Activated naive CD8-positive, alpha-beta T cell treated with anti-CD3 and anti-CD28 coated beads for 36 hours (primary cell): ENCODE data around the gene EPAS1. TPM values are rescaled to one million over a fixed set of nuclear protein-coding genes. Genes with fewer than 3 reads are reported as not detected.

ENCODE experiments used
- DNase-seq: peaks from one replicate; pipeline ENCODE4 v3.0.0; 2021
- H3K27ac Mint-ChIP-seq: one replicate; pipeline ENCODE4 v1.8.0; 2022; ENCODE audit warnings: mild to moderate bottlenecking, moderate library complexity, mixed read lengths
- H3K27me3 Mint-ChIP-seq: one replicate; pipeline ENCODE4 v1.8.0; 2022; ENCODE audit warnings: mild to moderate bottlenecking, mixed read lengths
- H3K36me3 Mint-ChIP-seq: one replicate; pipeline ENCODE4 v1.8.0; 2021; ENCODE audit warnings: mild to moderate bottlenecking, mixed read lengths
- H3K4me1 Mint-ChIP-seq: one replicate; pipeline ENCODE4 v1.8.0; 2021; ENCODE audit warnings: mixed read lengths
- H3K4me3 Mint-ChIP-seq: one replicate; pipeline ENCODE4 v1.8.0; 2022; ENCODE audit warnings: mild to moderate bottlenecking, moderate library complexity, mixed read lengths
- H3K9me3 Mint-ChIP-seq: one replicate; pipeline ENCODE4 v1.8.0; 2022; ENCODE audit warnings: mixed read lengths
- total RNA-seq, 2 experiments: library from RNA; stranded (reverse); gene quantifications; one replicate each; pipeline ENCODE4 v1.2.3, GENCODE V29; 2021

Gene EPAS1
- total RNA-seq, 2 experiments from 2014 or later, result 0.78 to 1.5 TPM

DNA sequence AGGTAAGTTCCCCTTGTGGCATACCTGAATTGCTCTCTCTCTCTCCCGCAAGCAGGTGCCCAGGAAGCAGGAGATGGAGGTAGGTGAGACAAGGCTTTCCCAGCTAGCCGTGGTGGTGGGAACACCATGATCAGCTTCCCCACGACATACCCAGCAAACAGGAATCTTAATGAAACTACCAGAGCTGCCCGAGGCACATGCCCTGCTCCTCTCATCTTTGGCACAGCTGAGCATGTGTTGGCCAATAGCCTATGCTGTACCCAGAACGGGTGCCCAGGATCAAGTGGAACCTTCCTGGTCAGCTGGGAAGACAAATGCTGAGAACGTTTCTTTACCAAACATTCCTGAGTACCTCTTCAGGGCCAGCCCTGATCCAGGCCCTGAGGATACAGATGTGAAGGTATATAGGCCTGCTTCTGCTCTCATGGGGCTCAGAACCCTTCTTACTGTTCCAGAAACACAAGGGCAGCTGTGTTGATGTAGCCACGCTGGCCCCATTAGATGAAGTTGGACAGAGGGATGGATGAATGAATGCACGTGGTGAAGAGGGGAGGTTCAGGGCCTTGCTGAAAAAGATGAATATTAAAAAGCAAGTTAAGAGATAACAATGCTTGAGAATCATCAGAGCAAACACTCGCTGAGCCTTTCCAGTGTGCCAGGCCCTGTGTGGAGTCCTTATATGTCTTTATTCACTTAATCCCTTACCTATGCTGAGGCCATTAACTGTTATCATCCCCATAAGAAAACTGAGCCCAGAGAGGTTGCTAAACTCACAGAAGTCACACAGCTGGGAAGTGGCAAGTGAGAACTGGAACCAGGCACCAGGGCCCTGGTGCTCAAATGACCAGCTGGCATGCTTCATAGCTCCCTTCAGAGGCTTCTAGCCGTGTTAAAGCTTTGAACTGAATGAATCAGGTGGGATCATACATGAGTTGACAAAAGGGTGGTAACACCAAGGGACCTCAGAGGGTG is 113.4 kb downstream of the EPAS1 start:
- Mint-ChIP-seq H3K27ac (no peak overlapping the region), H3K4me3 (no peak overlapping the region), H3K36me3 (no peaks in the 10 kb centered on the region), H3K27me3 (no peaks in the 10 kb centered on the region), H3K9me3 (peaks cover 3% of the 10 kb centered on the region), H3K4me1 (no peaks in the 10 kb centered on the region)
- no peak for DNase-seq

GRCh38 chr2:46411245-46411641 is 114.0 kb downstream of the EPAS1 start:
- no peaks in the 10 kb centered on the region for H3K27me3 Mint-ChIP-seq
- no peak for DNase-seq

GRCh38 chr2:46411985-46412384 is 114.8 kb downstream of the EPAS1 start:
- H3K36me3 Mint-ChIP-seq, result peaks cover 4% of the 10 kb centered on the region
- no peak for DNase-seq
- H3K9me3 Mint-ChIP-seq, result peaks cover 9% of the 10 kb centered on the region
- no peak overlapping the region for H3K27ac Mint-ChIP-seq
- no peaks in the 10 kb centered on the region for H3K4me1 Mint-ChIP-seq
- no peaks in the 10 kb centered on the region for H3K27me3 Mint-ChIP-seq
- H3K4me3 Mint-ChIP-seq, result no peak overlapping the region

More at GRCh38 chr2:46411245-46411641, 114.0 kb downstream of the EPAS1 start:
- no peaks in the 10 kb centered on the region for H3K36me3 Mint-ChIP-seq
- H3K4me3 Mint-ChIP-seq, result no peak overlapping the region
- no peak overlapping the region for H3K27ac Mint-ChIP-seq
- H3K9me3 Mint-ChIP-seq, result peaks cover 4% of the 10 kb centered on the region
- H3K4me1 Mint-ChIP-seq, result no peaks in the 10 kb centered on the region

DNA sequence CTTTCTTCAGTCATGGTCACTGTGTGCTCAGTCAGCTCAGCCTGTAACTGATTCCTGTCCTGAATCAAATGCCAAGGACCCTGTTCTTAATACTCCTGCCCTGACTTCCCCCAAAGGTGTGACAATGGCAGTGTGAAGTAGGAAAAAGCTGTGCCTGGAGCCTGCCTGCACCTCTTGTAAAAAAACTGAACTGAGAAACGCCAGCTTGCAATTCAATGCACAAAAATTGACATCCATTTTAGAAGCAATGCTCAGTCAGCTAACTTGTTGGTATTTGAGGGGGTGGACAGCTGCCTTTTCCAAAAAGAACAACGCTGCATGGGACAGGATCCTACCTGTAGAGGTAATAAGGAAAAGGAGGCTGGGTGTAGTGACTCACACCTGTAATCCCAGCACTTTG is 115.9 kb downstream of the EPAS1 start:
- H3K4me3 Mint-ChIP-seq, result no peak overlapping the region
- no peaks in the 10 kb centered on the region for H3K4me1 Mint-ChIP-seq
- no peak for DNase-seq
- H3K27ac Mint-ChIP-seq, result no peak overlapping the region
- no peaks in the 10 kb centered on the region for H3K27me3 Mint-ChIP-seq
- peaks cover 10% of the 10 kb centered on the region for H3K9me3 Mint-ChIP-seq
- H3K36me3 Mint-ChIP-seq, result peaks cover 6% of the 10 kb centered on the region

DNA sequence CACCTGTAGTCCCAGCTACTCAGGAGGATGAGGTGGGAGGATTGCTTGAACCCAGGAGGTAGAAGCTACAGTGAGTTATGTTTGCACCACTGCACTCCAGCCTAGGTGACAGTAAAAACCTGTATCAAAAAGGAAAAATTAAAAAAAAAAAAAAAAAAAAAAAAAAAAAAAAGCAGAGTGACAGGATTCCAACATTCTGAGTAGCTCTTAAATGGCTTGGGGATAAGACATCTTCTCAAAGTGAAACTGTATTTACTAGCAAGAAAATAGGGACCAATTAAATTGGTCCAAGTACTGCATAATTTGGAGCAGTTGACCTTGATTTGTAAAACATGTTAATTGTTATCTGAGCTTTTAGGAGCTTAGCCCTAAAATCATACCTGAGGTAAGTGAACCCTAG is 116.4 kb downstream of the EPAS1 start:
- Mint-ChIP-seq H3K36me3 (peaks cover 6% of the 10 kb centered on the region), H3K4me1 (no peaks in the 10 kb centered on the region)

DNA sequence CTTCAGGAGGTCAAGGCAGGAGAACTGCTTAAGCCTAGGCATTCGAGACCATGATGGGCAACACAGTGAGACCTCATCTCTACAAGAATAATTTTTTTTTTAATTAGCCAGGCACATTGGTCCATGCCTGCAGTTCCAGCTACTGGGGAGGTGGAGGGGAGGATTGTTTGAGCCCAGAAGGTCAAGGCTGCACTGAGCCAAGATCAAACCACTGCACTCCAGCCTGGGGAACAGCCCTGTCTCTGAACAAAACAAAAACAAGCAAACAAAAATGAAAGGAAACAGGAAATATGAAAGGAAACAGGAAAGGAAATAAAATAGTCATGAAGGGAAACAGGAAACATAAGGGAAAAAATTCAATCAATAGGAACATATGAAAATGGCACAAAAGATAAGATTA is 117.5 kb downstream of the EPAS1 start:
- no peak overlapping the region for H3K4me3 Mint-ChIP-seq
- no peaks in the 10 kb centered on the region for H3K4me1 Mint-ChIP-seq
- H3K36me3 Mint-ChIP-seq, result peaks cover 6% of the 10 kb centered on the region
- H3K9me3 Mint-ChIP-seq, result peaks cover 14% of the 10 kb centered on the region
- no peak overlapping the region for H3K27ac Mint-ChIP-seq
- no peaks in the 10 kb centered on the region for H3K27me3 Mint-ChIP-seq
- no peak for DNase-seq

More for the DNA sequence above, 116.4 kb downstream of the EPAS1 start:
- Mint-ChIP-seq H3K27ac (no peak overlapping the region), H3K4me3 (no peak overlapping the region), H3K27me3 (no peaks in the 10 kb centered on the region), H3K9me3 (peaks cover 14% of the 10 kb centered on the region)
- DNase-seq, result no peak

GRCh38 chr2:46416280-46416679 is 119.1 kb downstream of the EPAS1 start:
- Mint-ChIP-seq H3K27me3 (no peaks in the 10 kb centered on the region), H3K9me3 (peaks cover 15% of the 10 kb centered on the region), H3K4me1 (no peaks in the 10 kb centered on the region), H3K27ac (no peak overlapping the region), H3K4me3 (no peak overlapping the region), H3K36me3 (peaks cover 6% of the 10 kb centered on the region)
- DNase-seq, result no peak

DNA sequence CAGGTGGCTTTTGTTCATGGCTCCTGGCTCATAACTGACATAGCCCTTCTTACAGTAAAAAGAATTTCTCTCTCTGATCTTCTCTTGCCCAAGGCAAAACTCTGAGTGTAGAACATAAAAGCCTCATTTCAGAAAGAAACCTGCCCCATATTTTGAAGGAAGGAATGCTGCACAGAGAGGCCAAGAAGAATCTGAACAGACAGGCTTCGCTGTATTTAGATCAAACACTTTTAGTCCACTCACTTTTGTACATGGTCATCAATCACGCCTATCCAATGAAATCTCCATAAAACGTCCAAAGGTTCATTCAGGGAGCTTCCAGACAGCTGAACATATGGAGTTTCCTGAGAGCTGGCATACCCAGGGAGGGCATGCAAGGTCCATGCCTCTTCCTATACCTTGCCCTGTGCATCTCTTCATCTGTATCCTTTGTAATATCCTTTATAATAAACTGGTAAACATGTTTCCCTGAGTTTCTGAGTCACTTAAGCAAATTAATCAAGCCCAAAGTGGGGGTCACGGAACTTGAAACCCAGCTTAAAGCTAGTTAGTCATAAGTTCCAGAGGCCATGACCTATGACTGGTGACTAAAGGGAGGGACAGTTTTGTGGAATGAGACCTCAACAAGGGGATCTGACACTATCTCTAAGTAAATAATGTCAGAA is 119.7 kb downstream of the EPAS1 start:
- Mint-ChIP-seq H3K4me1 (no peaks in the 10 kb centered on the region), H3K36me3 (peaks cover 6% of the 10 kb centered on the region), H3K4me3 (no peak overlapping the region), H3K9me3 (peaks cover 17% of the 10 kb centered on the region), H3K27ac (no peak overlapping the region), H3K27me3 (no peaks in the 10 kb centered on the region)
- no peak for DNase-seq

GRCh38 chr2:46420945-46421344 is 123.7 kb downstream of the EPAS1 start:
- DNase-seq, result no peak
- Mint-ChIP-seq H3K4me3 (no peak overlapping the region), H3K9me3 (peaks cover 14% of the 10 kb centered on the region), H3K27ac (no peak overlapping the region), H3K27me3 (no peaks in the 10 kb centered on the region), H3K4me1 (no peaks in the 10 kb centered on the region), H3K36me3 (peaks cover 6% of the 10 kb centered on the region)

DNA sequence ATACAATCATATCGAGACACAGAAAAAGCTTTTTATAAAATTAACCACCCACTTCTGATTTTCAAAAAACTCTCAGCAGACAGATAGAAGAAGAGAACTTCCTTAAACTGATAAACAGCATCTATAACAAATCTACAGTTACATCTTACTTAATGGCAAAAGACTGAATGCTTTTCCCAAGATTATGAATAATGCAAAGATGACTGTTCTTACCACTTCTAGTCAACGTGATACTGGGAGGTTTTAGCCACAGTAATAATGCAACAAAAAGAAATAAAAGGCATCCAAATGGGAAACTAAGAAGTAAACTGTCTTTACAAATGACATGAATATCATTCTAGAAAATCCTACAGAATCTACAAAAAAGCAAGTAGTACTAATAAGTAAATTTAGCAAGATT is 124.2 kb downstream of the EPAS1 start:
- peaks cover 4% of the 10 kb centered on the region for H3K36me3 Mint-ChIP-seq
- no peaks in the 10 kb centered on the region for H3K27me3 Mint-ChIP-seq
- DNase-seq, result no peak
- H3K4me1 Mint-ChIP-seq, result no peaks in the 10 kb centered on the region
- H3K27ac Mint-ChIP-seq, result no peak overlapping the region
- no peak overlapping the region for H3K4me3 Mint-ChIP-seq
- peaks cover 12% of the 10 kb centered on the region for H3K9me3 Mint-ChIP-seq

GRCh38 chr2:46422717-46423394 is 125.6 kb downstream of the EPAS1 start:
- H3K4me1 Mint-ChIP-seq, result no peaks in the 10 kb centered on the region
- no peak overlapping the region for H3K4me3 Mint-ChIP-seq
- H3K9me3 Mint-ChIP-seq, result peaks cover 8% of the 10 kb centered on the region
- H3K27me3 Mint-ChIP-seq, result no peaks in the 10 kb centered on the region
- H3K27ac Mint-ChIP-seq, result no peak overlapping the region
- no peak for DNase-seq
- H3K36me3 Mint-ChIP-seq, result peaks cover 2% of the 10 kb centered on the region

DNA sequence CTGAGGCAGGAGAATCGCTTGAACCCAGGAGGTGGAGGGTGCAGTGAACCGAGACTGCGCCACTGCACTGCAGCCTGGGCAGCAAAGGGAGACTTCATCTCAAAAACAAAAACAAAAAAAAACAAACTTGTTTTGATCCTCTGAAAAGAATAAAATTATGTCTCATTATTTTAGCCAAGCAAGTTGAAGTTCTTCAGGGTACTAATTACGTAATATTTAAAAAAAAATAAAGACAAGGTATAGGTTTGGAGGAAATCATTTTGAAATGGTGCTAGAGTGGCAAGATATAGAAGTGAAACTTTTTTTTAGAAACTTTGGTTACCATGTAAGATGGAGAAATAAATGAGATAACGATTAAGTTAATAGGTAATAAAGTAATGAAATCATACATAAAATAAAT is 127.7 kb downstream of the EPAS1 start:
- H3K27me3 Mint-ChIP-seq, result no peaks in the 10 kb centered on the region

GRCh38 chr2:46428911-46429436 is 131.8 kb downstream of the EPAS1 start:
- H3K27ac Mint-ChIP-seq, result no peak overlapping the region
- H3K4me3 Mint-ChIP-seq, result no peak overlapping the region
- H3K9me3 Mint-ChIP-seq, result no peaks in the 10 kb centered on the region
- H3K4me1 Mint-ChIP-seq, result peaks cover 28% of the 10 kb centered on the region
- no peaks in the 10 kb centered on the region for H3K27me3 Mint-ChIP-seq
- no peaks in the 10 kb centered on the region for H3K36me3 Mint-ChIP-seq
- no peak for DNase-seq

More for the DNA sequence above, 127.7 kb downstream of the EPAS1 start:
- DNase-seq, result no peak
- Mint-ChIP-seq H3K36me3 (no peaks in the 10 kb centered on the region), H3K9me3 (peaks cover 3% of the 10 kb centered on the region), H3K27ac (no peak overlapping the region), H3K4me3 (no peak overlapping the region), H3K4me1 (no peaks in the 10 kb centered on the region)

DNA sequence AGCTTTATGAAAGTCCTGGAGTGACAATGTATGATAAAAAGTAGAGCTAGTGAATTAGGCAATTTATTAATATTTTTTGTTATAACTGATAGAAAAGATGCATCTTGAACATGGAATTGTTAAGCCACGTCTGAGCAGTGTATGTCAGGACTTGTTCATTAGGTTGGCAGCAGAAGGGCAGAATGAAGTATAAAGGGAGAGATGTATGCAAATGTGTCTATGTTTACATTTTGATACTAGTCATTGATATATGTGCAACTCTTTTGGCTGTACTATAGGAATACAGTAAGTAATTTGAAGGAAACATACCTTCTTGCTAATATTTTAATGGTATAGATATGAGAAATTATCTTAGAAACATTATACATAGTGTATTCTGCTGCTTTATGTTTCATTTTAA is 133.2 kb downstream of the EPAS1 start:
- H3K36me3 Mint-ChIP-seq, result no peaks in the 10 kb centered on the region
- DNase-seq, result no peak
- no peaks in the 10 kb centered on the region for H3K9me3 Mint-ChIP-seq
- no peaks in the 10 kb centered on the region for H3K27me3 Mint-ChIP-seq
- H3K4me1 Mint-ChIP-seq, result peaks cover 28% of the 10 kb centered on the region
- H3K4me3 Mint-ChIP-seq, result no peak overlapping the region
- H3K27ac Mint-ChIP-seq, result no peak overlapping the region

GRCh38 chr2:46430992-46431391 is 133.8 kb downstream of the EPAS1 start:
- Mint-ChIP-seq H3K4me1 (peaks cover 28% of the 10 kb centered on the region), H3K27ac (no peak overlapping the region), H3K27me3 (no peaks in the 10 kb centered on the region), H3K36me3 (no peaks in the 10 kb centered on the region), H3K4me3 (no peak overlapping the region), H3K9me3 (no peaks in the 10 kb centered on the region)
- DNase-seq, result no peak
